HepG2 (cell line): ENCODE data around the gene TTK. TPM values are rescaled to one million over a fixed set of nuclear protein-coding genes. Genes with fewer than 3 reads are reported as not detected.

Experiments used
- ATAC-seq: fragments of 200-7000 bp; cut with Tn5 transposase; 3 replicates; pipeline ENCODE4 v1.9.1; 2020; ENCODE audit warnings: mild to moderate bottlenecking, moderate library complexity
- BruUV-seq: library from RNA; stranded (reverse); fragments of 400-500 nt; replicated peaks from 2 replicates; lab custom pipeline; 2021; lab: Mats Ljungman, UMichigan
- CTCF ChIA-PET: fragments of 300-600 bp; formaldehyde crosslinking; extraction: SDS; loops from one replicate; lab custom pipeline; 2021; ENCODE audit warnings: low total read pairs, inconsistent platforms, low intra/inter-chr PET ratio; lab: Yijun Ruan, JAX
- POLR2A ChIA-PET: fragments of 350-600 bp; sonication (Branson Sonifier 250); formaldehyde crosslinking; loops from one replicate; lab custom pipeline; 2020; ENCODE audit warnings: antibody characterized with exemption, inconsistent platforms; lab: Yijun Ruan, JAX
- DNase-seq: peaks from one replicate; pipeline ENCODE4 v3.0.0-alpha.2; 2015; ENCODE audit warnings: low spot score
- FAIRE-seq: peaks from 3 replicates; lab custom pipeline; 2011; peaks lifted over from hg19 to GRCh38; lab: Jason Lieb, UNC
- H2AFZ ChIP-seq: one replicate; pipeline ENCODE4 v1.6.1; 2011; ENCODE audit warnings: low read length, inconsistent platforms
- H3K27ac ChIP-seq: fragments of 300-600 bp; 3 replicates; pipeline ENCODE4 v1.8.0; 2011; ENCODE audit warnings: mixed run types, mild to moderate bottlenecking, mixed read lengths, low read length, inconsistent platforms; ENCODE audit not compliant: insufficient read depth; ENCODE audit errors: extremely low read length
- H3K27me3 ChIP-seq, 2 experiments: fragments of 200-600 bp in 1 of 2; 2 replicates in 1 of 2; 3 replicates in 1 of 2; pipeline versions ENCODE4 v1.6.0 to v1.8.0; 2011; ENCODE audit warnings: low read length in 2 of 2, mild to moderate bottlenecking in 2 of 2, moderate library complexity in 2 of 2, inconsistent platforms in 1 of 2; ENCODE audit not compliant: insufficient read depth in 2 of 2, control insufficient read depth in 1 of 2
- H3K36me3 ChIP-seq, 2 experiments: fragments of 200-600 bp in 1 of 2; replicated peaks in 1 of 2; 2 replicates in 1 of 2; 3 replicates in 1 of 2; pipeline versions ENCODE4 v1.5.1 to v1.8.0; 2011; ENCODE audit warnings: low read length in 2 of 2, inconsistent platforms in 1 of 2; ENCODE audit not compliant: insufficient read depth in 2 of 2, control insufficient read depth in 1 of 2
- H3K4me1 ChIP-seq: 2 replicates; pipeline ENCODE4 v1.5.1; 2012; ENCODE audit warnings: low read length, inconsistent platforms; ENCODE audit not compliant: insufficient read depth
- H3K4me2 ChIP-seq: 2 replicates; pipeline ENCODE4 v1.6.0; 2011; ENCODE audit warnings: low read depth, low read length, inconsistent platforms
- H3K4me3 ChIP-seq, 3 experiments: fragments of 200-600 bp in 1 of 3; sonication (generic), shearing (Covaris generic) in 1 of 3; replicated peaks in 1 of 3; 2 replicates each; pipeline ENCODE4 v1.5.1; 2011 to 2016; ENCODE audit warnings: low read length in 3 of 3, inconsistent platforms in 2 of 3, low read depth in 2 of 3, mild to moderate bottlenecking in 2 of 3, control low read depth in 1 of 3, mixed read lengths in 1 of 3; ENCODE audit not compliant: insufficient read depth in 1 of 3
- H3K79me2 ChIP-seq: one replicate; pipeline ENCODE4 v1.6.1; 2011; ENCODE audit warnings: low read length, inconsistent platforms; ENCODE audit not compliant: insufficient read depth
- H3K9ac ChIP-seq: 2 replicates; pipeline ENCODE4 v1.6.0; 2011; ENCODE audit warnings: mild to moderate bottlenecking, low read depth, low read length, inconsistent platforms; ENCODE audit not compliant: insufficient read depth
- H3K9me3 ChIP-seq: 2 replicates; pipeline ENCODE4 v1.5.1; 2012; ENCODE audit warnings: mild to moderate bottlenecking, low read length
- H4K20me1 ChIP-seq: 2 replicates; pipeline ENCODE4 v1.6.0; 2011; ENCODE audit warnings: inconsistent platforms, mild to moderate bottlenecking, low read length, moderate library complexity; ENCODE audit not compliant: insufficient read depth
- MAFF ChIP-seq: IDR thresholded peaks from 2 replicates; pipeline ENCODE4 v1.6.1; 2011; ENCODE audit warnings: low read depth, low read length, improper control_type of control experiment
- MAFK ChIP-seq, 2 experiments: IDR thresholded peaks in 1 of 2; conservative IDR thresholded peaks in 1 of 2; 2 replicates each; pipeline ENCODE4 v1.6.1; 2011; ENCODE audit warnings: improper control_type of control experiment in 2 of 2, low read length in 2 of 2
- NFE2L1 ChIP-seq: sonication (generic); formaldehyde crosslinking; IDR thresholded peaks from 2 replicates; pipeline ENCODE4 v1.4.0; 2020; ENCODE audit warnings: missing genetic modification reagents, mild to moderate bottlenecking, borderline replicate concordance
- TARDBP ChIP-seq: sonication (generic); formaldehyde crosslinking; IDR thresholded peaks from 2 replicates; pipeline ENCODE4 v1.8.0; 2022; ENCODE audit warnings: mild to moderate bottlenecking, missing genetic modification reagents
- ZNF317 ChIP-seq: sonication (generic); formaldehyde crosslinking; IDR thresholded peaks from 2 replicates; pipeline ENCODE4 v1.5.0; 2020; ENCODE audit warnings: mild to moderate bottlenecking, missing genetic modification reagents
- WGBS: methylation state at CpG from one replicate; pipeline ENCODE4 v1.1.6; 2017; ENCODE audit warnings: low lambda C conversion rate; 5-methylcytosine and 5-hydroxymethylcytosine counted together
- in situ Hi-C: cut with HindIII; loops from 2 replicates; pipeline ENCODE4 v1.10.0; 2017; ENCODE audit warnings: low pct_unique_long_range_greater_than_20kb; ENCODE audit not compliant: extremely low pct_ligation_motif_present
- intact Hi-C: fragments of 100-400 bp; cut with micrococcal nuclease; formaldehyde crosslinking; loops from one replicate; pipeline ENCODE4 v1.10.0; 2022; ENCODE audit not compliant: unreplicated experiment
- polyA plus RNA-seq, 8 experiments: library from polyadenylated mRNA; depleted of rRNA in 3 of 8; stranded (reverse) in 7 of 8; unstranded in 1 of 8; fragments of >200 nt; fragmentation: Illumina TruSeq in 4 of 8; extraction: Trizol in 4 of 8; gene quantifications; 2 replicates each; pipeline versions ENCODE4 v1.2.1 to v1.2.3, GENCODE V29; 2011 to 2016; ENCODE audit warnings: low read depth in 4 of 8, missing spikeins in 1 of 8, mixed read lengths in 1 of 8; ENCODE audit not compliant: insufficient read depth in 1 of 8
- total RNA-seq, 5 experiments: library from RNA; depleted of rRNA; stranded (reverse); fragments of >200 nt; fragmentation: Illumina TruSeq; extraction: Trizol; gene quantifications; 2 replicates each; pipeline ENCODE4 v1.2.3, GENCODE V29; 2016; ENCODE audit warnings: low read depth in 1 of 5

The TTK gene
- total and polyA plus RNA-seq, 2 of the 13 experiments (the other 11 are each of a cell fraction or from before 2014, with no cell fraction given), result 8.6 to 33.2 TPM

- H3K79me2 ChIP-seq, result no peaks in the 10 kb centered on the region
- peak; percentile 83 for TF ChIP-seq ZNF317 (CRISPR knock-in tag)
- TF ChIP-seq TARDBP, result no peak
- H3K4me1 ChIP-seq, result peaks cover 10% of the 10 kb centered on the region
- no peak overlapping the region for H3K9ac ChIP-seq
- no peak overlapping the region for H3K27ac ChIP-seq
- no peak for FAIRE-seq
- H4K20me1 ChIP-seq, result no peaks in the 10 kb centered on the region
- H3K36me3 ChIP-seq, result no peaks in the 10 kb centered on the region
- no TSS peak for BruUV-seq
- CTCF ChIA-PET, result no interaction called here
- ATAC-seq, result no peak
- no peaks in the 10 kb centered on the region for H3K9me3 ChIP-seq
- H3K4me3 ChIP-seq, result no peak overlapping the region
- no peaks in the 10 kb centered on the region for H3K27me3 ChIP-seq
- 3% methylated on average over 1 of the region's 1 CpG for WGBS
- in situ Hi-C loops (no loop called here), intact Hi-C loops (no loop called here)
- H2AFZ ChIP-seq, result no peak overlapping the region
- POLR2A ChIA-PET, result no interaction called here
- DNase-seq, result no peak
- no peak overlapping the region for H3K4me2 ChIP-seq
Measured at GRCh38 chr6:79997728-79998127, 6.7 kb upstream of the TTK start.

GRCh38 chr6:80001337-80001736, 3.1 kb upstream of the TTK start:
- in situ Hi-C loops (no loop called here), intact Hi-C loops (loop anchor here (5.0 kb wide), 1 partner anchor 924 kb away; the partner anchor contains the start of gene PHIP)
- WGBS, result 0% methylated on average over 1 of the region's 1 CpG
- TF ChIP-seq MAFF (peak; percentile 49; the same call in 1 of the 2 replicates), NFE2L1 (CRISPR knock-in tag) (no peak), MAFK (conservative IDR thresholded peaks at IDR 0.05 in 1 of 2, IDR thresholded peaks at IDR 0.05 in 1 of 2; ENCODE audit: low read length in 2 of 2) (peak; percentile 41 to 62; a peak in 3 of 4 replicates)
- no peaks in the 10 kb centered on the region; a peak in 1 of 5 replicates for H3K27me3 ChIP-seq
- ATAC-seq, result no peak
- CTCF ChIA-PET, result no interaction called here
- no TSS peak for BruUV-seq
- POLR2A ChIA-PET, result no interaction called here
- peaks cover 16% of the 10 kb centered on the region for H3K79me2 ChIP-seq
- no peak overlapping the region for H2AFZ ChIP-seq
- FAIRE-seq, result no peak
- H3K9ac ChIP-seq, result no peak overlapping the region
- H3K27ac ChIP-seq, result no peak overlapping the region
- H4K20me1 ChIP-seq, result no peaks in the 10 kb centered on the region
- peaks cover 23% of the 10 kb centered on the region for H3K4me1 ChIP-seq
- DNase-seq, result no peak
- H3K36me3 ChIP-seq, result no peaks in the 10 kb centered on the region
- no peak overlapping the region for H3K4me2 ChIP-seq
- no peak overlapping the region for H3K4me3 ChIP-seq
- H3K9me3 ChIP-seq, result no peaks in the 10 kb centered on the region
